22Rv1 (cell line): ENCODE results near the gene NBDY.

Experiments
- H3K27ac ChIP-seq: fragments of 450-650 bp; 2 replicates; pipeline ENCODE4 v1.5.1; 2017
- ZFX ChIP-seq: fragments of 450-650 bp; IDR thresholded peaks from 2 replicates; pipeline ENCODE4 v1.6.1; 2017; ENCODE audit warnings: antibody characterized with exemption, borderline replicate concordance
- TF ChIP-seq, protein P1 (sequence below): fragments of 450-650 bp; IDR thresholded peaks from 2 replicates; pipeline ENCODE4 v1.5.1; 2017; ENCODE audit warnings: mild to moderate bottlenecking

The NBDY gene

DNA sequence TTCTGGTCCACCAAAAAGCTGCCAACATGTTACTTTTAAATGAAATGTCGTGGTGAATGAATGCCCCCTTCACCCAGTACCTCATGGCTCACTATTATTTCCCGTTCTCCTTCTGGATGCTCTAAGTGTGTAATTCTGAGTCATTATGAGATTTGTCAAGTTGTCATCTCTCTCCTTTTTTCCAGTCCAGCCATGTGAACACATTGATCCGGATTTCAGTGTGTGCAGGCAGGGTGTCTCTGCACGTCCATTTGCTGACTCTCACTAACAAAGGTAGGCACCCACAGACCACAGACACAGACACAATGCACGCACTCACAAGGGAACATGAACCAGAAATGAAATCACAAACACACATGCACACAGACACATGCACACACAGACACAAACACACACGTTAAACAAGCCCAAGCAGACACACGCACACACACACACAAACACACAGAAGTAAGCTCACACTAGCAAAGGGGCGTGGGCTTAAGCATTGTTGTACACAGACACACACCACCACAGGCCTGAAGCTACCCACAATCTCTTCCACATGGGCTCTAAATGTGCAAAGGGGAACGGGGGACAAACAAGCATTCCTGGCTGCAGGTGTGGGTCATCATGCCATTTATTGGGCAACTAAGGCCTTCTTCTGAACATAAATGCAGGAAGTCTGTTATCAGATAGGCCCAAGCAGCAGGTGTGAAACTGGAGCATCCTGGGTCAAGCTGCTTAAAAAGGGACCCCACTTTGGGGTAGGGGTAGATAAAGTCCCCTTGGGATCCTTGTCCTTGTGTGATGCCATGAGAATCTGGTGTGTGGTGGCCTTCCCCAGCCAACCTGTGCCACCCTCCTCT lies 58.1 kb downstream of the NBDY start:
- no peak overlapping the region for H3K27ac ChIP-seq
- no peak for TF ChIP-seq ZFX
- TF ChIP-seq, protein P1, sequence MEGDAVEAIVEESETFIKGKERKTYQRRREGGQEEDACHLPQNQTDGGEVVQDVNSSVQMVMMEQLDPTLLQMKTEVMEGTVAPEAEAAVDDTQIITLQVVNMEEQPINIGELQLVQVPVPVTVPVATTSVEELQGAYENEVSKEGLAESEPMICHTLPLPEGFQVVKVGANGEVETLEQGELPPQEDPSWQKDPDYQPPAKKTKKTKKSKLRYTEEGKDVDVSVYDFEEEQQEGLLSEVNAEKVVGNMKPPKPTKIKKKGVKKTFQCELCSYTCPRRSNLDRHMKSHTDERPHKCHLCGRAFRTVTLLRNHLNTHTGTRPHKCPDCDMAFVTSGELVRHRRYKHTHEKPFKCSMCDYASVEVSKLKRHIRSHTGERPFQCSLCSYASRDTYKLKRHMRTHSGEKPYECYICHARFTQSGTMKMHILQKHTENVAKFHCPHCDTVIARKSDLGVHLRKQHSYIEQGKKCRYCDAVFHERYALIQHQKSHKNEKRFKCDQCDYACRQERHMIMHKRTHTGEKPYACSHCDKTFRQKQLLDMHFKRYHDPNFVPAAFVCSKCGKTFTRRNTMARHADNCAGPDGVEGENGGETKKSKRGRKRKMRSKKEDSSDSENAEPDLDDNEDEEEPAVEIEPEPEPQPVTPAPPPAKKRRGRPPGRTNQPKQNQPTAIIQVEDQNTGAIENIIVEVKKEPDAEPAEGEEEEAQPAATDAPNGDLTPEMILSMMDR = no peak

- TF ChIP-seq, protein P1 = no peak
- no peak for TF ChIP-seq ZFX
Measured at GRCh38 chrX:56787734-56788152, 58.7 kb downstream of the NBDY start.

DNA sequence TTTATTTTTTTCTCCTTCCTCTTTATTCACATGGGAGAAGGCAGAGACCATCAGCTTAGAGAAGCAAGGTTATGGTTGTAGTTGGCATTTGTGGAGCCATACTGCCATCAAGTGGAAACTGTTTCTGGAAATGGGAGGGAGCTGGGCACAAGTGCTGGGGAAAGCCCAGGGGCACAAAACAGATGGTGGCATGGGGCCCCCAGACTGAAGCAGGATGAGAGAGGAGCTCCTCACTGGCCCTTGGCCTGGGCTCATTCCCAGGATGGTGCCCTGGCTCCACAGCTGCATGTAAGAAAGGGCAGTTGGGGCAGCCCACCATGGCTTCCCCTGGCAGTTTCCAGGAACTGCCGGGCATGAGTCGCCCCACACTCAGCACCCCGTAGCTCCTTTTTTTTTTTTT lies 59.2 kb downstream of the NBDY start:
- no peak overlapping the region for H3K27ac ChIP-seq
- no peak for TF ChIP-seq ZFX
- TF ChIP-seq, protein P1 = no peak

More at GRCh38 chrX:56787734-56788152, 58.7 kb downstream of the NBDY start:
- H3K27ac ChIP-seq = no peak overlapping the region

- H3K27ac ChIP-seq = no peak overlapping the region
- TF ChIP-seq, protein P1 = no peak
- no peak for TF ChIP-seq ZFX
Measured at GRCh38 chrX:56788717-56789122, 59.7 kb downstream of the NBDY start.

- TF ChIP-seq ZFX = no peak
- TF ChIP-seq, protein P1 = no peak
- H3K27ac ChIP-seq = no peak overlapping the region
Measured at GRCh38 chrX:56789518-56790070, 60.6 kb downstream of the NBDY start.

DNA sequence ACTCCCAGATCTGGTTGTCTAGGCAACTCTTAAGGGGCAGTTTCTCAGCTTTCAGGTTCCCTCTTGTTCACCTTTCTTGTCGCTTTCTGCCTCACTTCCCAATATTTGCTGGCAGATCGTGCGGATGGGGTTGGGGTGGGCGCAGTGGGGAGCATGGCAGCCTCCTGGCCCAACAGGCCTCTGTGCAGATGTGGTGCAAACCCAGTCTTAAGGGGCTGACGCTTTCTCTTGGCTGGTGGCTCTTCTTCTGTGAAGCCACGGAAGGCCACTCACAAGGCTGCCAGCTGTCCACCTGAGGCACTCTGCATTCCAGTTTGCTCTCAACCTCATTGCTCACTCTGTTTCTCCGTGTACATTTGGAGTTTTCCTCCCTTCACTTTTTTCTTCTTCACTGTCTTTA lies 61.7 kb downstream of the NBDY start:
- no peak overlapping the region for H3K27ac ChIP-seq
- TF ChIP-seq ZFX = no peak
- TF ChIP-seq, protein P1 = no peak

DNA sequence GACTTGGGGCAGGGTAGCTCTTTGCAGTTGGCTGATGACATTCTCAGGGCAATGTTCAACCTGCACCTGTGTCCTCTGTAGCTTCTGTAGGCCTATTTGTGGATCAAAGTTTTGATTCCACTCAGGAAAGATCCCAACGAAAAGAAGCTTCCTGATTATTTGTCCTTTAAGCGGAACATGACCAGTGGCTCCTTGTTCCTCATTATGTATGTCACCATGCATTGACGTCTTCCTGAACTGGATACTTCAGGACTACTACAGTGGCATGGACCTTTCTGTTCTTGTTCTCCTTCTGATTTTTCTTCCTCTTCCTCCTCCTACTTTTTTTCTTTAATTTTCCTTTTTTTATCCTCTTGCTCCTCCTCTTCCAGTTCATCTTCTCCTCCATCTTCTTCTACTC lies 62.4 kb downstream of the NBDY start:
- TF ChIP-seq ZFX = no peak
- TF ChIP-seq, protein P1 = no peak
- no peak overlapping the region for H3K27ac ChIP-seq
